Measurements from ENCODE around the gene KCTD14.
A peak's percentile ranks its signal among the peaks of the same experiment; 100 is the strongest.
"Not testable (repeated sequence)": the region's sequence is repeated elsewhere in the genome, so short reads cannot be mapped to it uniquely, and the experiment has no call there.

The KCTD14 gene

GRCh38 chr11:78046486-78046854 lies 23.4 kb upstream of the KCTD14 start:
- DNase-seq (ENCODE audit: low spot score), result no peak

DNA sequence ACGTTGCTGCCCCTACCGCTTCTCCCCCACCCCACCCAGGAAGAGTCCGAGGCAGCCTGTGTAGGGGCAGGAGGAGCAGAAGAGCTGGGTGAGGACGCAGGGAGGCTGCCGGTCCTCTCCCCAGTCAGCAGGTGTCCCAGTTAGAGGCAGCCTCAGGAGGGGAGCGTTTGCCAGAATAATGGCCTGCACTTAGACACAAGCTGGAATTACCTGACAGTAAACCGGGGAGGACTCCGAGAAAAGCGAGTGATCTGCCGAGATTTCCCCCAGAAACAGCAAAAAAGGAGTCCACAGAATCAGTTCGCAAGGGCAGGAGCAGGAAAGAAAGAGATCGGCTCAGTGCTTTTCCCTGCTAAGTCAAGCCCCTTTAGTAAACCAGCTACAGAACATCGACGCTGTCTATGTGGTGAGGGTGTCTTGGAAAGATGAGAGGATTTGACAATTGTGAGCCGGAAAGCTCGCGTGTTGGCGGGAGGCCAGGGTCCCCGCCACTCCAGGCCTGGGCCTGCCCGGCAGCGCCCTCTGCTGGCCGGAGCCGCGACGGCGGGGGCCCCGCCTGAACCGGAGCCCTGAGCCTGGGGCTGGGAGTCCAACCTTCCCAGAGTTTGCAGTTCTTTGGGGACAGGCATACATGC lies 22.9 kb upstream of the KCTD14 start:
- DNase-seq (ENCODE audit: low spot score), result peak; percentile 72

GRCh38 chr11:78044706-78045105 lies 21.6 kb upstream of the KCTD14 start:
- no peak for DNase-seq (ENCODE audit: low spot score)

DNA sequence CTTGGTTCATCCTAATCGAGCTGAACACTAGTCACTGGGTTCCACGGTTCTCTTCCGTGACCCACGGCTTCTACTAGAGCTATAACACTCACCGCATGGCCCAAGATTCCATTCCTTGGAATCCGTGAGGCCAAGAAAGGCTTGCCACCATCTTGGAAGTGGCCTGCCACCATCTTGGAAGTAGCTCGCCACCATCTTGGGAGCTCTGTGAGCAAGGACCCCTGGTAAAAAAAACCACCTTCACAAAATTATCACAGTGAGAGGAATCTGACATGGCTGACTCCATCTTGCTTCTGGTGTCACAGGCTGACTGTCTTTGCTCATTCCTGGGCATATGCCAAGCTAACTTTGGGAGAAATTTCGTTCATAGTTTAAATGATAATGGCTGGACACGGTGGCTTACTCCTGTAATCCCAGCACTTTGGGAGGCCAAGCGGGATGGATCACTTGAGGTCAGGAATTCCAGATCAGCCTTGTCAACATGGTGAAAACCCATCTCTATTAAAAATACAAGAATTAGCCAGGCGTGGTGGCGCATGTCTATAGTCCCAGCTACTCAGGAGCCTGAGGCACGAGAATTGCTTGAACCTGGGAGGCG lies 18.9 kb upstream of the KCTD14 start:
- no peak for DNase-seq (ENCODE audit: low spot score)

- DNase-seq (ENCODE audit: low spot score), result not testable (repeated sequence)
Measured at GRCh38 chr11:78041380-78041719, 18.3 kb upstream of the KCTD14 start.

DNA sequence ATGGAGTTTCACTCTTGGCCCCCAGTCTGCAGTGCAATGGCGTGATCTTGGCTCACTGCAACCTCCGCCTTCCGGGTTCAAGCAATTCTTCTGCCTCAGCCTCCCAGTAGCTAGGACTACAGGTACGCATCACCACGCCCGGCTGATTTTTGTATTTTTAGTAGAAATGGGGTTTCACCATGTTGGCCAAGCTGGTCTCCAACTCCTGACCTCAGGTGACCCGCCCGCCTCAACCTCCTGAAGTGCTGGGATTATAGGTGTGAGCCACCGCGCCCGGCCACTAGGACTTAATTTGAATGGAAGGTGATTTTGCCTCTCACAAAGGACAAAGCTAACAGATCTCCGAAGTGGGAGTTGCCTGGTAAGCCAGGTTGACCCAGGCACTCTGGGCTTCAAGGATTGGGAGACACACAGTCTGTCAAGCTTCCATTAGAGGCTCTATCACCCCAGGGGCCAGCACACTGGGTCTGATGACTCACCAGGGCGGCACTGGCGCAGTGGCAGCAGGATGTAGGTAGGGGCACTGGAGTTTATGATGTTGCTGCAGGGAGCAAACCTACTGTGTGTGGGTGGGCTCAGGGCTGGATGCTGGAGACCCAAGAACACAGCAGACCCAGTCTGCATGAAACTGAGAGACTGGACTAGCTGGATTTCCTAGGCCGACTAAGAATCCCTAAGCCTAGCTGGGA lies 17.8 kb upstream of the KCTD14 start:
- no peak for DNase-seq (ENCODE audit: low spot score)

GRCh38 chr11:78039919-78040671 lies 17.0 kb upstream of the KCTD14 start:
- peak; percentile 36 for DNase-seq (ENCODE audit: low spot score)

DNA sequence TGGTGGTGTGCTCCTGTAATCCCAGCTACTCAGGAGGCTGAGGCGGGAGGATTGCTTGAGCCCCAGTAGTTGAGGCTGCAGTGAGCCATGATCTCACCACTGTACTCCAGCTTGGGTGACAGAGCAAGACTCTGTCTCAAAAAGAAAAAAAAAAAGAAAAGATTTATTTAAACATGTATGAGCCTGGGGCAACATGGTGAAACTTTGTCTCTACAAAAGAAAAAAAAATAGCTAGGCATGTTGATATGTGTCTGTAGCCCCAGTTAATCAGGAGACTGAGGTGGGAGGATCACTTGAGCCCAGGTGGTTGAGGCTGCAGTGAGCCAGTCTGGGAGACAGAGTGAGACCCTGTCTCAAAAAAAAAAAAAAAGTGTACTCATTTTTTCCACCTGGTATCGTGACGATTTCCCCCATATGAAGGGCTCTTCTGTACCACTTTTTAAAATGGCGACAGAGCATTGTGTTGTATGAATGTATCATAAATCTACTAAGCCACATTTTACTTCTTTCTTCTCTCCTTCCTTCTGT lies 16.4 kb upstream of the KCTD14 start:
- DNase-seq (ENCODE audit: low spot score), result no peak

GRCh38 chr11:78038697-78039313 lies 15.7 kb upstream of the KCTD14 start:
- no peak for DNase-seq (ENCODE audit: low spot score)

DNA sequence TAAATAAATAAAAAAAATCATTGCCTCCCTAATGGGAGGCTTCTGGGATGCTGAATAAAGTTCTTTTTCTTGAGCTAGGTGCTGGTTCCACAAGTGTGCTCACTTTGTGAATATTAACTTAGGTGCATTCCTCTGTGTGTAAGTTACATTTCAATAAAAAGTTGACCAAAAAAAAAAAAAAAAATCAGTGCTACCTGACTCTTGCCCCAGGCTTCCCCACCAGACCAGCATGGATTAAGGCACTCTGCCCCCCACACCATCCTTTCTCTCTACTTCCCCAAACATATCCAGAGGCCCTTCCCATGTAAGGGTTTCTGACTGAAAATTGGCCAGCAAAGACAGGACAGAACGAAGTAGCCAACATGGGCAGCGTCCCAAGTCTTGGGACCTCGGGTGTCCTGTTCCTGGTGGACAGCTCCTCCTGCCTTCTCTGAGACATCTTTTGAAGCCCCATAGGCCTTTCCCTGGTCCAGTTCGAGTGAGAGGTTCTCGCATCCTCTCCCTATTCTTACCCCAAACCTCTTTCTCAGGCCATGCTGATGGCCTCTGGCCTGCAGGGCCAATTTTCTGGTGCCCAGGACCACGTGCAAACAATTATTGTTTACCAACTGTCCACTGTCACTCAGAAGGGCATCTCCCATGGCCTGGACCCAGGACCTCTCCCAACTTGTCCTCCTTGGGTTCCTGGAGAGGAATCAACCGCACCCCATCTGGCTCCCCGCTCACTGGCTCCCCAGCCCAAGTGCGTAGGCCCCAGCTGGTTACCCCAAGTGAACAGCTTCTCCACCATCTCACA lies 14.9 kb upstream of the KCTD14 start:
- no peak for DNase-seq (ENCODE audit: low spot score)

- DNase-seq (ENCODE audit: low spot score), result no peak
Measured at GRCh38 chr11:78037056-78037455, 14.0 kb upstream of the KCTD14 start.

DNA sequence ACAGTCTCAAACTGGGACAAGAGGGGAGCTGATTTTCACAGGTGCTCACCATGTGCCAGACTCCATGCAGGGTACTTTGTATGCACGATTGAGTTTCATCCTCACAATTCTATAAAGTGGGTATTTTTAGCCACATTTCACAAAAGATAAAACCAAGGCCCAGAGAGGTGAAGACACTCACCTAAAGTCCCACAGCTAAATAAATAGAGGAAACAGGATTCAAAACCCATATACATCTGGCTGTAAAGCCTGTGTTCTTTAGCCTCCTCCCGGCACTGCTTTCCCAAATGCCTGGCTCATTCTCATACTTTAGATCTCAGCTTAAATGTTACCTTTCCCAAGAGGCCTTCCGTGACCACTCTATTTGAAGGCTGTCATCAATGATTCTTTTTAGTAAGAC lies 13.2 kb upstream of the KCTD14 start:
- no peak for DNase-seq (ENCODE audit: low spot score)

DNA sequence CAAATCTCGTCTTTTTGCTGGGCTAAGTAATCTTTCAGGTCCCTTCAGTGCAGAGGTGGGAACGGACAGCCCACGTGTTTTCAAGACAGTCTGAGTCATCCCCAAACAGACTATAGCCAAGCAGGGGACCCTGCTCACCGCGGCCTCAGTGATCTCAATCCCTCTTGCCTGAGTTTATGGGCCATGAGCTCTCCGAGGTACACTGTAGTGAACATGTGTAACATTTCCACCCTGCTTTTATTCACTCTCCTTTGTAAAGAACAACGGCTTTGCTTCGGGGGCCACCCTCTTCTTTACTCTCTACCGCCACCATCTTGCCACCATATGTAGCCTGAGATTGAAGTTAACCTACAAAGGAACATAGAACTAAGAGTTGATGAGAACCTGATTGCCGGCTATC lies 11.5 kb upstream of the KCTD14 start:
- DNase-seq (ENCODE audit: low spot score), result no peak

- no peak for DNase-seq (ENCODE audit: low spot score)
Measured at GRCh38 chr11:78033040-78033439, 10.0 kb upstream of the KCTD14 start.

GRCh38 chr11:78032090-78032489 lies 9.0 kb upstream of the KCTD14 start:
- DNase-seq (ENCODE audit: low spot score), result no peak

DNA sequence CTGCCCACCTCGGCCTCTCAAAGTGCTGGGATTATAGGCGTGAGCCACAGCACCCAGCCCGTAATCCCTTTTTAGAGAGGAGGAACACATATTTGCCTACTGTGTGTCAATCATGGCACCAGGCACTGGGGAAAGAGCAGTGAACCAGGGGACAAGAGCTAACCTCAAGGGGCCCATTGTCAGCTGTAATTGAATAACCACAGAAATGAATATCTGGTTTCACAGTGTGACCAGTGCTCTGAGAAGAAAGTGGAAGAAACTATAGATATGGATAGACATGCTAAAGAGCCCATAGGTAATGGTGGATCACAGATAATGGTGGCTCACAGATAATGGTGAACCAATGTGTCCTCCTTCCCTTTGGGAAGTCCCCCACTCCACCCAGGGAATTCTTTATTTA lies 8.6 kb upstream of the KCTD14 start:
- DNase-seq (ENCODE audit: low spot score), result no peak

GRCh38 chr11:78030429-78031325 lies 7.6 kb upstream of the KCTD14 start:
- DNase-seq (ENCODE audit: low spot score), result no peak

- DNase-seq (ENCODE audit: low spot score), result not testable (repeated sequence)
Measured at GRCh38 chr11:78028423-78028822, 5.3 kb upstream of the KCTD14 start.

- DNase-seq (ENCODE audit: low spot score), result no peak
Measured at GRCh38 chr11:78027759-78028158, 4.7 kb upstream of the KCTD14 start.

GRCh38 chr11:78025378-78025777 lies 2.3 kb upstream of the KCTD14 start:
- DNase-seq (ENCODE audit: low spot score), result no peak

Data from hematopoietic multipotent progenitor cell treated with erythropoietin and hydrocortisone succinate and interleukin-3 and kit ligand, for 15 days (in vitro differentiated cells).